GM12878 (cell line): Measurements from ENCODE around the gene EPM2AIP1. TPM values are rescaled to one million over a fixed set of nuclear protein-coding genes. Genes with fewer than 3 reads are reported as not detected.

Experiments
- ATAC-seq: fragments of 200-7000 bp; cut with Tn5 transposase; 3 replicates; pipeline ENCODE4 v1.9.1; 2020; ENCODE audit warnings: mild to moderate bottlenecking, moderate library complexity
- BruUV-seq: library from RNA; stranded (reverse); fragments of 400-500 nt; replicated peaks from 2 replicates; lab custom pipeline; 2021; lab: Mats Ljungman, UMichigan
- CTCF ChIA-PET: fragments of 300-600 bp; sonication (Branson Sonifier 250); formaldehyde crosslinking; extraction: SDS; loops from one replicate; lab custom pipeline; 2021; ENCODE audit warnings: inconsistent platforms; lab: Yijun Ruan, JAX
- POLR2A ChIA-PET: fragments of 350-600 bp; formaldehyde crosslinking; extraction: SDS; loops from one replicate; lab custom pipeline; 2021; ENCODE audit warnings: inconsistent platforms; lab: Charles Lee
- RAD21 ChIA-PET: fragments of 300-600 bp; sonication (Branson Sonifier 250); formaldehyde crosslinking; loops from one replicate; lab custom pipeline; 2023; ENCODE audit warnings: antibody characterized with exemption; ENCODE audit not compliant: unreplicated experiment; lab: Charles Lee
- SMC1A ChIA-PET: fragments of 300-600 bp; sonication (Branson Sonifier 250); formaldehyde crosslinking; loops from one replicate; lab custom pipeline; 2023; ENCODE audit not compliant: unreplicated experiment, uncharacterized antibody; lab: Charles Lee
- DNase-seq: peaks from one replicate; pipeline ENCODE4 v3.0.0-alpha.2; 2011; ENCODE audit warnings: low read depth, low spot score
- FAIRE-seq: peaks from 3 replicates; lab custom pipeline; 2011; peaks lifted over from hg19 to GRCh38; lab: Jason Lieb, UNC
- H2AFZ ChIP-seq: 2 replicates; pipeline ENCODE4 v1.6.0; 2011; ENCODE audit warnings: low read depth, low read length, control low read depth; ENCODE audit not compliant: control insufficient read depth
- H3K27ac ChIP-seq: 2 replicates; pipeline ENCODE4 v1.5.1; 2011; ENCODE audit warnings: control low read depth; ENCODE audit not compliant: control insufficient read depth, insufficient read depth
- H3K27me3 ChIP-seq, 2 experiments: replicated peaks in 1 of 2; 2 replicates each; pipeline versions ENCODE4 v1.6.0 to v1.6.1; 2011; ENCODE audit warnings: low read length in 1 of 2; ENCODE audit not compliant: control insufficient read depth in 2 of 2, insufficient read depth in 2 of 2
- H3K36me3 ChIP-seq, 2 experiments: 2 replicates each; pipeline ENCODE4 v1.5.1; 2011; ENCODE audit warnings: low read length in 1 of 2; ENCODE audit not compliant: control insufficient read depth in 2 of 2, insufficient read depth in 2 of 2
- H3K4me1 ChIP-seq: 2 replicates; pipeline ENCODE4 v1.6.1; 2011; ENCODE audit warnings: mild to moderate bottlenecking, low read length, moderate library complexity, mixed read lengths; ENCODE audit not compliant: control insufficient read depth, insufficient read depth
- H3K4me2 ChIP-seq: 2 replicates; pipeline ENCODE4 v1.6.0; 2011; ENCODE audit warnings: control low read depth; ENCODE audit not compliant: control insufficient read depth, insufficient read depth
- H3K4me3 ChIP-seq: fragments of 200-600 bp; sonication (generic); 2 replicates; pipeline ENCODE4 v1.5.1; 2016
- H3K79me2 ChIP-seq: 2 replicates; pipeline ENCODE4 v1.6.0; 2011; ENCODE audit warnings: low read length; ENCODE audit not compliant: control insufficient read depth, insufficient read depth
- H3K9ac ChIP-seq: 2 replicates; pipeline ENCODE4 v1.8.0; 2011; ENCODE audit warnings: low read length, control low read depth, mixed read lengths; ENCODE audit not compliant: control insufficient read depth, insufficient read depth
- H3K9me3 ChIP-seq: replicated peaks from 3 replicates; pipeline ENCODE4 v1.5.1; 2011; ENCODE audit warnings: mild to moderate bottlenecking, low read length; ENCODE audit not compliant: control insufficient read depth, insufficient read depth
- H4K20me1 ChIP-seq: 2 replicates; pipeline ENCODE4 v1.6.0; 2011; ENCODE audit not compliant: control insufficient read depth, insufficient read depth
- DPF2 ChIP-seq: fragments of 450-650 bp; IDR thresholded peaks from 2 replicates; pipeline ENCODE4 v1.6.1; 2017; ENCODE audit warnings: mild to moderate bottlenecking
- EP300 ChIP-seq, 2 experiments: fragments of 150-350 bp in 1 of 2; IDR thresholded peaks; 2 replicates each; pipeline ENCODE4 v1.6.1; 2011 to 2012; ENCODE audit warnings: low read depth in 2 of 2, low read length in 2 of 2, borderline replicate concordance in 1 of 2, improper control_type of control experiment in 1 of 2, inconsistent platforms in 1 of 2; ENCODE audit not compliant: control insufficient read depth in 1 of 2
- ETV6 ChIP-seq, 2 experiments: fragments of 450-650 bp in 1 of 2; IDR thresholded peaks in 1 of 2; conservative IDR thresholded peaks in 1 of 2; 2 replicates each; pipeline ENCODE4 v1.6.1; 2014; ENCODE audit warnings: antibody characterized with exemption in 1 of 2, borderline replicate concordance in 1 of 2, low read depth in 1 of 2, mild to moderate bottlenecking in 1 of 2, moderate library complexity in 1 of 2
- FOS ChIP-seq: IDR thresholded peaks from 3 replicates; pipeline ENCODE4 v1.6.1; 2011; ENCODE audit warnings: borderline replicate concordance; ENCODE audit not compliant: insufficient read length; ENCODE audit errors: extremely low read depth
- MTA2 ChIP-seq: fragments of 450-650 bp; IDR thresholded peaks from 2 replicates; pipeline ENCODE4 v1.6.1; 2016; ENCODE audit warnings: low read depth, mild to moderate bottlenecking, moderate library complexity
- POLR2A ChIP-seq: IDR thresholded peaks from 2 replicates; pipeline ENCODE4 v1.6.1; 2011; ENCODE audit warnings: low read depth, mild to moderate bottlenecking, low read length
- POU2F2 ChIP-seq: IDR thresholded peaks from 3 replicates; pipeline ENCODE4 v1.6.1; 2011; ENCODE audit warnings: low read depth, mild to moderate bottlenecking, low read length, borderline replicate concordance
- WGBS: methylation state at CpG from one replicate; pipeline ENCODE4 v1.1.6; 2016; ENCODE audit warnings: low lambda C conversion rate; ENCODE audit not compliant: insufficient replicate concordance, insufficient coverage; ENCODE audit errors: missing lambda C conversion rate; 5-methylcytosine and 5-hydroxymethylcytosine counted together
- in situ Hi-C: fragments of 300-500 bp; cut with MboI; formaldehyde crosslinking; loops from 9 replicates; pipeline ENCODE4 v1.14.3; 2018; ENCODE audit warnings: mixed read lengths
- intact Hi-C: fragments of 100-400 bp; cut with micrococcal nuclease; formaldehyde crosslinking; loops from one replicate; pipeline ENCODE4 v1.14.2; 2022; ENCODE audit not compliant: unreplicated experiment
- polyA plus RNA-seq, 11 experiments: library from polyadenylated mRNA; depleted of rRNA in 4 of 11; unstranded in 6 of 11; stranded (reverse) in 5 of 11; fragments of >200 nt; fragmentation: Nextera tagmentation in 4 of 11; fragmentation: Illumina TruSeq in 1 of 11; extraction: Ambion mirVana in 4 of 11; extraction: Trizol in 1 of 11; gene quantifications; 1 replicate in 1 of 11; 2 replicates in 10 of 11; pipeline versions ENCODE4 v1.2.1 to v1.2.3, GENCODE V29; 2011 to 2016; ENCODE audit warnings: inconsistent platforms in 2 of 11, missing spikeins in 2 of 11, low read depth in 1 of 11
- total RNA-seq, 4 experiments: library from RNA; depleted of rRNA in 3 of 4; stranded (reverse); fragments of >200 nt in 3 of 4; fragmentation: Illumina TruSeq in 1 of 4; extraction: Trizol in 1 of 4; gene quantifications; 2 replicates each; pipeline versions ENCODE4 v1.2.1 to v1.2.3, GENCODE V29; 2013 to 2021
- TF ChIP-seq, protein P1 (sequence below): fragments of 150-350 bp; IDR thresholded peaks from 2 replicates; pipeline ENCODE4 v1.6.1; 2016; ENCODE audit warnings: low read depth, low read length

Gene EPM2AIP1
- total and polyA plus RNA-seq, 10 of the 15 experiments (the other 5 are each of a cell fraction or from before 2014, with no cell fraction given): 5.5 to 31.9 (median 21.8) TPM

GRCh38 chr3:37039161-37039846, 46.4 kb upstream of the EPM2AIP1 start:
- ATAC-seq: no peak

More at GRCh38 chr3:37039161-37039846, 46.4 kb upstream of the EPM2AIP1 start:
- Histone ChIP-seq H3K79me2 (no peaks in the 10 kb centered on the region), H3K4me1 (no peaks in the 10 kb centered on the region), H3K27me3 (no peaks in the 10 kb centered on the region), H2AFZ (no peak overlapping the region), H3K9ac (no peak overlapping the region), H4K20me1 (no peaks in the 10 kb centered on the region), H3K36me3 (peaks cover 17 to 19% of the 10 kb centered on the region in 2 experiments), H3K4me3 (no peak overlapping the region), H3K9me3 (peaks cover 8% of the 10 kb centered on the region; the same call in 2 of the 3 replicates), H3K27ac (no peak overlapping the region), H3K4me2 (no peak overlapping the region)
- intact Hi-C loops (no loop called here), in situ Hi-C loops (no loop called here)
- DNase-seq (no peak), FAIRE-seq (no peak)
- CTCF ChIA-PET: interaction anchor here (0.6 to 2.6 kb wide), 3 partner anchors 15 to 132 kb away, joined by 4 to 13 read pairs (median 5); no protein-coding TSS in a partner anchor
- RAD21 ChIA-PET: no interaction called here
- BruUV-seq: no TSS peak
- no peak for TF ChIP-seq FOS
- no peak for TF ChIP-seq POLR2A
- no peak for TF ChIP-seq ETV6 (conservative IDR thresholded peaks at IDR 0.05 in 1 of 2, IDR thresholded peaks at IDR 0.05 in 1 of 2; ENCODE audit: borderline replicate concordance in 1 of 2, low read depth in 1 of 2)
- no peak for TF ChIP-seq MTA2
- no peak for TF ChIP-seq POU2F2
- no peak for TF ChIP-seq EP300 (IDR thresholded peaks at IDR 0.05; ENCODE audit: borderline replicate concordance in 1 of 2, control insufficient read depth in 1 of 2, low read depth in 2 of 2, low read length in 2 of 2)
- TF ChIP-seq DPF2: no peak
- TF ChIP-seq, protein P1, sequence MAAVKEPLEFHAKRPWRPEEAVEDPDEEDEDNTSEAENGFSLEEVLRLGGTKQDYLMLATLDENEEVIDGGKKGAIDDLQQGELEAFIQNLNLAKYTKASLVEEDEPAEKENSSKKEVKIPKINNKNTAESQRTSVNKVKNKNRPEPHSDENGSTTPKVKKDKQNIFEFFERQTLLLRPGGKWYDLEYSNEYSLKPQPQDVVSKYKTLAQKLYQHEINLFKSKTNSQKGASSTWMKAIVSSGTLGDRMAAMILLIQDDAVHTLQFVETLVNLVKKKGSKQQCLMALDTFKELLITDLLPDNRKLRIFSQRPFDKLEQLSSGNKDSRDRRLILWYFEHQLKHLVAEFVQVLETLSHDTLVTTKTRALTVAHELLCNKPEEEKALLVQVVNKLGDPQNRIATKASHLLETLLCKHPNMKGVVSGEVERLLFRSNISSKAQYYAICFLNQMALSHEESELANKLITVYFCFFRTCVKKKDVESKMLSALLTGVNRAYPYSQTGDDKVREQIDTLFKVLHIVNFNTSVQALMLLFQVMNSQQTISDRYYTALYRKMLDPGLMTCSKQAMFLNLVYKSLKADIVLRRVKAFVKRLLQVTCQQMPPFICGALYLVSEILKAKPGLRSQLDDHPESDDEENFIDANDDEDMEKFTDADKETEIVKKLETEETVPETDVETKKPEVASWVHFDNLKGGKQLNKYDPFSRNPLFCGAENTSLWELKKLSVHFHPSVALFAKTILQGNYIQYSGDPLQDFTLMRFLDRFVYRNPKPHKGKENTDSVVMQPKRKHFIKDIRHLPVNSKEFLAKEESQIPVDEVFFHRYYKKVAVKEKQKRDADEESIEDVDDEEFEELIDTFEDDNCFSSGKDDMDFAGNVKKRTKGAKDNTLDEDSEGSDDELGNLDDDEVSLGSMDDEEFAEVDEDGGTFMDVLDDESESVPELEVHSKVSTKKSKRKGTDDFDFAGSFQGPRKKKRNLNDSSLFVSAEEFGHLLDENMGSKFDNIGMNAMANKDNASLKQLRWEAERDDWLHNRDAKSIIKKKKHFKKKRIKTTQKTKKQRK: no peak
- SMC1A ChIA-PET: interaction anchor here (1.0 to 2.4 kb wide), 7 partner anchors 14 to 174 kb away, joined by 3 to 12 read pairs (median 4); no protein-coding TSS in a partner anchor
- POLR2A ChIA-PET: no interaction called here
- 96% methylated on average over 1 of the region's 1 CpG for WGBS
